Liver (tissue), 9 donors: Measurements from ENCODE around the gene MAPRE2. TPM values are rescaled to one million over a fixed set of nuclear protein-coding genes. Genes with fewer than 3 reads are reported as not detected.
"Not testable (repeated sequence)": the region's sequence is repeated elsewhere in the genome, so short reads cannot be mapped to it uniquely, and the experiment has no call there.

ENCODE experiments used
- DNase-seq: peaks from one replicate; pipeline ENCODE4 v3.0.0-alpha.2; 2017; ENCODE audit warnings: low spot score
- H3K27ac ChIP-seq, 2 donors: one replicate each; pipeline ENCODE4 v1.7.0; 2013; ENCODE audit warnings: inconsistent platforms in 2 of 2, low read length in 2 of 2, control low read depth in 1 of 2, low read depth in 1 of 2, mild to moderate bottlenecking in 1 of 2
- H3K27me3 ChIP-seq, 4 donors: one replicate each; pipeline versions ENCODE4 v1.6.1 to v1.7.0; 2013; ENCODE audit warnings: low read length in 3 of 4, inconsistent platforms in 1 of 4, mild to moderate bottlenecking in 1 of 4, moderate library complexity in 1 of 4; ENCODE audit not compliant: control insufficient read depth in 4 of 4, insufficient read depth in 4 of 4
- H3K36me3 ChIP-seq, 4 donors: one replicate each; pipeline versions ENCODE4 v1.6.1 to v1.7.0; 2013; ENCODE audit warnings: low read length in 3 of 4, mild to moderate bottlenecking in 3 of 4, low read depth in 1 of 4, moderate library complexity in 1 of 4; ENCODE audit not compliant: control insufficient read depth in 4 of 4, insufficient read depth in 3 of 4
- H3K4me1 ChIP-seq, 4 donors: one replicate each; pipeline versions ENCODE4 v1.6.1 to v1.7.0; 2013; ENCODE audit warnings: low read length in 3 of 4, mild to moderate bottlenecking in 3 of 4, moderate library complexity in 1 of 4; ENCODE audit not compliant: control insufficient read depth in 4 of 4, insufficient read depth in 4 of 4
- H3K4me3 ChIP-seq, 3 donors: one replicate each; pipeline versions ENCODE4 v1.6.1 to v1.7.0; 2013; ENCODE audit warnings: low read length in 3 of 3, control low read depth in 1 of 3, low read depth in 1 of 3, mild to moderate bottlenecking in 1 of 3
- H3K9ac ChIP-seq, 2 donors: one replicate each; pipeline ENCODE4 v1.7.0; 2013; ENCODE audit warnings: low read length in 2 of 2, mild to moderate bottlenecking in 2 of 2, moderate library complexity in 2 of 2, control low read depth in 1 of 2, low read depth in 1 of 2
- H3K9me3 ChIP-seq, 4 donors: one replicate each; pipeline versions ENCODE4 v1.6.1 to v1.7.0; 2013; ENCODE audit warnings: low read length in 3 of 4; ENCODE audit not compliant: control insufficient read depth in 4 of 4
- FOXA1 ChIP-seq: IDR thresholded peaks from 2 replicates; pipeline ENCODE4 v1.6.1; 2016; ENCODE audit warnings: antibody characterized with exemption
- FOXA2 ChIP-seq: IDR thresholded peaks from 2 replicates; pipeline ENCODE4 v1.6.1; 2016; ENCODE audit warnings: antibody characterized with exemption
- NR2F2 ChIP-seq: IDR thresholded peaks from 2 replicates; pipeline ENCODE4 v1.6.1; 2016; ENCODE audit warnings: antibody characterized with exemption
- RAD21 ChIP-seq, 2 donors: IDR thresholded peaks; 2 replicates each; pipeline ENCODE4 v1.6.1; 2016; ENCODE audit warnings: antibody characterized with exemption in 2 of 2, mild to moderate bottlenecking in 2 of 2
- SP1 ChIP-seq: IDR thresholded peaks from 2 replicates; pipeline ENCODE4 v1.6.1; 2018; ENCODE audit warnings: antibody characterized with exemption, mild to moderate bottlenecking
- TAF1 ChIP-seq: conservative IDR thresholded peaks from 2 replicates; pipeline ENCODE4 v1.6.1; 2016; ENCODE audit warnings: antibody characterized with exemption, mild to moderate bottlenecking
- WGBS: extraction: QIAGEN DNeasy Blood & Tissue Kit; methylation state at CpG from one replicate; pipeline ENCODE4 v1.1.7; 2013; 5-methylcytosine and 5-hydroxymethylcytosine counted together
- polyA plus RNA-seq, 2 donors: library from polyadenylated mRNA; stranded (reverse) in 1 of 2; unstranded in 1 of 2; fragments of 200-250 nt in 1 of 2; fragments of >200 nt in 1 of 2; fragmentation: Nextera tagmentation in 1 of 2; extraction: Ambion mirVana in 1 of 2; gene quantifications; one replicate each; pipeline versions ENCODE4 v1.2.1 to v1.2.3, GENCODE V29; 2013 to 2015
- total RNA-seq, 2 donors: library from RNA; depleted of rRNA; stranded (reverse); fragments of >200 nt; gene quantifications; one replicate each; pipeline ENCODE4 v1.2.3, GENCODE V29; 2014
- TF ChIP-seq, protein P1 (sequence below): IDR thresholded peaks from 2 replicates; pipeline ENCODE4 v1.6.1; 2016; ENCODE audit warnings: antibody characterized with exemption, mild to moderate bottlenecking
- TF ChIP-seq, protein P2 (sequence below): IDR thresholded peaks from 2 replicates; pipeline ENCODE4 v1.6.1; 2016; ENCODE audit warnings: antibody characterized with exemption
- TF ChIP-seq, protein P3 (sequence below): IDR thresholded peaks from 2 replicates; pipeline ENCODE4 v1.6.1; 2016; ENCODE audit warnings: antibody characterized with exemption
- TF ChIP-seq, protein P4 (sequence below): fragments of 150-350 bp; IDR thresholded peaks from 2 replicates; pipeline ENCODE4 v1.5.1; 2017; ENCODE audit warnings: improper control_type of control experiment, low read depth, low read length; ENCODE audit not compliant: missing input control
- donor health status: healthy.
- donor health status: healthy.
- donor health status: healthy.
- donor health status: healthy.
- donor health status: healthy.

MAPRE2 gene
- total and polyA plus RNA-seq, 4 donors, result 7.9 to 12.8 (median 11.0) TPM

DNA sequence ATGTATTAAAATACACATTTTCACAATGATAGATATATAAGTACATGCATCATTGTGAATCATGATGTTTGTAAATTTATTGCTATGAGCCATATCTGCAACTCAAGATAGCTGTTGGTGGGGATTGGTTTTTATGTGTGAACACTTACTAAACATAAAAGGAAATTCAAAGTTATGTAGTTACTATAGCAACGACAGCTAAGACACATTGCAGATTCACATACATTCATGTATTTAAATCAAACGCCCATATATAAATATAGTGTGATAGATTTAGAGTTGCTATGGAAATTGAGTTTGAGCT lies 65.6 kb downstream of the MAPRE2 start:
- H3K9ac ChIP-seq, result no peak overlapping the region
- peaks cover 0 to 6% (median 0%) of the 10 kb centered on the region in 4 donors for H3K36me3 ChIP-seq
- H3K4me3 ChIP-seq, result no peak overlapping the region
- no peak for DNase-seq
- H3K9me3 ChIP-seq, result no peaks in the 10 kb centered on the region
- no peaks in the 10 kb centered on the region for H3K4me1 ChIP-seq
- H3K27me3 ChIP-seq, result no peaks in the 10 kb centered on the region
- no peak overlapping the region for H3K27ac ChIP-seq
- 79% methylated on average over 2 of the region's 2 CpGs for WGBS
- no peak for TF ChIP-seq FOXA1
- TF ChIP-seq, protein P1, sequence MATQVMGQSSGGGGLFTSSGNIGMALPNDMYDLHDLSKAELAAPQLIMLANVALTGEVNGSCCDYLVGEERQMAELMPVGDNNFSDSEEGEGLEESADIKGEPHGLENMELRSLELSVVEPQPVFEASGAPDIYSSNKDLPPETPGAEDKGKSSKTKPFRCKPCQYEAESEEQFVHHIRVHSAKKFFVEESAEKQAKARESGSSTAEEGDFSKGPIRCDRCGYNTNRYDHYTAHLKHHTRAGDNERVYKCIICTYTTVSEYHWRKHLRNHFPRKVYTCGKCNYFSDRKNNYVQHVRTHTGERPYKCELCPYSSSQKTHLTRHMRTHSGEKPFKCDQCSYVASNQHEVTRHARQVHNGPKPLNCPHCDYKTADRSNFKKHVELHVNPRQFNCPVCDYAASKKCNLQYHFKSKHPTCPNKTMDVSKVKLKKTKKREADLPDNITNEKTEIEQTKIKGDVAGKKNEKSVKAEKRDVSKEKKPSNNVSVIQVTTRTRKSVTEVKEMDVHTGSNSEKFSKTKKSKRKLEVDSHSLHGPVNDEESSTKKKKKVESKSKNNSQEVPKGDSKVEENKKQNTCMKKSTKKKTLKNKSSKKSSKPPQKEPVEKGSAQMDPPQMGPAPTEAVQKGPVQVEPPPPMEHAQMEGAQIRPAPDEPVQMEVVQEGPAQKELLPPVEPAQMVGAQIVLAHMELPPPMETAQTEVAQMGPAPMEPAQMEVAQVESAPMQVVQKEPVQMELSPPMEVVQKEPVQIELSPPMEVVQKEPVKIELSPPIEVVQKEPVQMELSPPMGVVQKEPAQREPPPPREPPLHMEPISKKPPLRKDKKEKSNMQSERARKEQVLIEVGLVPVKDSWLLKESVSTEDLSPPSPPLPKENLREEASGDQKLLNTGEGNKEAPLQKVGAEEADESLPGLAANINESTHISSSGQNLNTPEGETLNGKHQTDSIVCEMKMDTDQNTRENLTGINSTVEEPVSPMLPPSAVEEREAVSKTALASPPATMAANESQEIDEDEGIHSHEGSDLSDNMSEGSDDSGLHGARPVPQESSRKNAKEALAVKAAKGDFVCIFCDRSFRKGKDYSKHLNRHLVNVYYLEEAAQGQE, result no peak

DNA sequence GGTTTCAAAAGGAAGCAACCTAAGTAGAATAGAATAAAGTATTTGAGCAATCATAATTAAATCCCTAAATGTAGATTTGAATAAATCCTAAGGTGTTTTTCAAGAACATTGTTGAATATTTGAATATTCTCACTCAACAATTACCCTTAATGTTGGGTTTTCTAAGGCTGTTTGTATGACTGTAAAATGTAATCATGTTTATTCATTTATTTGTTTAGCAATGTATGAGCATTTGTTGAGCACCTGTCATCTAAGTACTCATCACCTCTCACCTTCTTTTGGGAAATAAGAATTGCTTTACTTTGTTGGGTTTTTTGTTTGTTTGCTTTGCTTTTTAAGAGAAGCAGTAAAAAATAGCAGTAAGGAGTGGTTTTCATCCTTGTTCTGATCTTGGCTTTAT lies 66.0 kb downstream of the MAPRE2 start:
- Histone ChIP-seq H3K4me3 (no peak overlapping the region), H3K27ac (no peak overlapping the region), H3K36me3 (peaks cover 0 to 3% (median 0%) of the 10 kb centered on the region in 4 donors), H3K9me3 (no peaks in the 10 kb centered on the region), H3K9ac (no peak overlapping the region), H3K4me1 (no peaks in the 10 kb centered on the region), H3K27me3 (no peaks in the 10 kb centered on the region)
- DNase-seq, result no peak
- TF ChIP-seq TAF1 (no peak), FOXA1 (no peak), RAD21 (IDR thresholded peaks at IDR 0.05) (no peak), NR2F2 (no peak), SP1 (no peak), FOXA2 (no peak)
- TF ChIP-seq, protein P2, sequence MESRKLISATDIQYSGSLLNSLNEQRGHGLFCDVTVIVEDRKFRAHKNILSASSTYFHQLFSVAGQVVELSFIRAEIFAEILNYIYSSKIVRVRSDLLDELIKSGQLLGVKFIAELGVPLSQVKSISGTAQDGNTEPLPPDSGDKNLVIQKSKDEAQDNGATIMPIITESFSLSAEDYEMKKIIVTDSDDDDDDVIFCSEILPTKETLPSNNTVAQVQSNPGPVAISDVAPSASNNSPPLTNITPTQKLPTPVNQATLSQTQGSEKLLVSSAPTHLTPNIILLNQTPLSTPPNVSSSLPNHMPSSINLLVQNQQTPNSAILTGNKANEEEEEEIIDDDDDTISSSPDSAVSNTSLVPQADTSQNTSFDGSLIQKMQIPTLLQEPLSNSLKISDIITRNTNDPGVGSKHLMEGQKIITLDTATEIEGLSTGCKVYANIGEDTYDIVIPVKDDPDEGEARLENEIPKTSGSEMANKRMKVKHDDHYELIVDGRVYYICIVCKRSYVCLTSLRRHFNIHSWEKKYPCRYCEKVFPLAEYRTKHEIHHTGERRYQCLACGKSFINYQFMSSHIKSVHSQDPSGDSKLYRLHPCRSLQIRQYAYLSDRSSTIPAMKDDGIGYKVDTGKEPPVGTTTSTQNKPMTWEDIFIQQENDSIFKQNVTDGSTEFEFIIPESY, result no peak

DNA sequence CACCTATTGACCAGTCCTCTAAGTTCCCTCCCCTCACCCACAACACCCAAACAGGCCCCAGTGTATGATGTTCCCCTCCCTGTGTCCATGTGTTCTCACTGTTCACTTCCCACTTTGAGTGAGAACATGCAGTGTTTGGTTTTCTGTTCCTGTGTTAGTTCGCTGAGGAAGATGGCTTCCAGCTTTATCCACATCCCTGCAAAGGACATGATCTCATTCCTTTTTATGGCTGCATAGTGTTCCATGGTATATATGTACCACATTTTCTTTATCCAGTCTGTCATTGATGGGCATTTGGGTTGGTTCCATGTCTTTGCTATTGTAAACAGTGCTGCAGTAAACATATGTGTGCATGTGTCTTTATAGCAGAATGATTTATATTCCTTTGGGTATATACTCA lies 66.9 kb downstream of the MAPRE2 start:
- 93% methylated on average over 1 of the region's 1 CpG for WGBS

DNA sequence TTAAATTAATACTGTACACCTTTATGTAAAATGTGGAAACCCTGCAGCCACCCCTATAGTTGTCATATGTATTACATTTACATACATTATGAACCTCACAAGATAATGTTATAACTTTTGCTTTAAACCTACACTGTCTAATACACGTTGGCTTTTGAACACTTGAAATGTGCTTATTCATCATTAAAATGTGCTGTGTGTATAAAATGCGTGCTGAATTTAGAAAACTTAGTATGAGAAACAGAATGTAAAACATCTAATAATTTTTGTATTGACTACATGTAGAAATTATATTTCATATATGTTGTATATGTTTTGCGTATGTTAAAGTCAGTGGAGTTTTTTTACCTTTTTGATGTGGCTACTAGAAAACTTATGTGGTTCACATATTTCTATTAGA lies 68.8 kb downstream of the MAPRE2 start:
- Histone ChIP-seq H3K9ac (no peak overlapping the region), H3K36me3 (no peaks in the 10 kb centered on the region), H3K4me3 (no peak overlapping the region), H3K27me3 (no peaks in the 10 kb centered on the region), H3K27ac (peak overlapping the region in 1 of 2 donors; percentile 42), H3K9me3 (no peaks in the 10 kb centered on the region), H3K4me1 (no peaks in the 10 kb centered on the region)
- WGBS, result 62% methylated on average over 3 of the region's 3 CpGs
- no peak for DNase-seq
- TF ChIP-seq TAF1, result no peak
- no peak for TF ChIP-seq NR2F2
- TF ChIP-seq, protein P3, sequence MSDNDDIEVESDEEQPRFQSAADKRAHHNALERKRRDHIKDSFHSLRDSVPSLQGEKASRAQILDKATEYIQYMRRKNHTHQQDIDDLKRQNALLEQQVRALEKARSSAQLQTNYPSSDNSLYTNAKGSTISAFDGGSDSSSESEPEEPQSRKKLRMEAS, result no peak
- TF ChIP-seq SP1, result no peak
- no peak for TF ChIP-seq RAD21 (IDR thresholded peaks at IDR 0.05)
- TF ChIP-seq, protein P4, sequence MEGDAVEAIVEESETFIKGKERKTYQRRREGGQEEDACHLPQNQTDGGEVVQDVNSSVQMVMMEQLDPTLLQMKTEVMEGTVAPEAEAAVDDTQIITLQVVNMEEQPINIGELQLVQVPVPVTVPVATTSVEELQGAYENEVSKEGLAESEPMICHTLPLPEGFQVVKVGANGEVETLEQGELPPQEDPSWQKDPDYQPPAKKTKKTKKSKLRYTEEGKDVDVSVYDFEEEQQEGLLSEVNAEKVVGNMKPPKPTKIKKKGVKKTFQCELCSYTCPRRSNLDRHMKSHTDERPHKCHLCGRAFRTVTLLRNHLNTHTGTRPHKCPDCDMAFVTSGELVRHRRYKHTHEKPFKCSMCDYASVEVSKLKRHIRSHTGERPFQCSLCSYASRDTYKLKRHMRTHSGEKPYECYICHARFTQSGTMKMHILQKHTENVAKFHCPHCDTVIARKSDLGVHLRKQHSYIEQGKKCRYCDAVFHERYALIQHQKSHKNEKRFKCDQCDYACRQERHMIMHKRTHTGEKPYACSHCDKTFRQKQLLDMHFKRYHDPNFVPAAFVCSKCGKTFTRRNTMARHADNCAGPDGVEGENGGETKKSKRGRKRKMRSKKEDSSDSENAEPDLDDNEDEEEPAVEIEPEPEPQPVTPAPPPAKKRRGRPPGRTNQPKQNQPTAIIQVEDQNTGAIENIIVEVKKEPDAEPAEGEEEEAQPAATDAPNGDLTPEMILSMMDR, result no peak
- TF ChIP-seq, protein P1, result no peak

More for the DNA sequence above, 66.9 kb downstream of the MAPRE2 start:
- not testable (repeated sequence) for H3K27me3 ChIP-seq, H3K4me1 ChIP-seq, H3K36me3 ChIP-seq, H3K9ac ChIP-seq, DNase-seq, H3K9me3 ChIP-seq, H3K27ac ChIP-seq, H3K4me3 ChIP-seq
